Measurements from ENCODE around the gene MIGA2.
"Not testable (repeated sequence)": the region's sequence is repeated elsewhere in the genome, so short reads cannot be mapped to it uniquely, and the experiment has no call there.

Gene MIGA2

GRCh38 chr9:129001504-129002325 lies 34.7 kb upstream of the MIGA2 start:
- H3K27ac ChIP-seq: no peak overlapping the region
- no peak for DNase-seq (ENCODE audit: low read depth, low spot score)

GRCh38 chr9:129002992-129003391 lies 33.4 kb upstream of the MIGA2 start:
- no peak overlapping the region for H3K9ac ChIP-seq (ENCODE audit: insufficient read length)
- TF ChIP-seq EZH2 (IDR thresholded peaks at IDR 0.05) (no peak), FOXP2 (optimal IDR thresholded peaks at IDR 0.05; ENCODE audit: control extremely low read depth, extremely low read length, insufficient read depth) (no peak)
- DNase-seq (ENCODE audit: low read depth, low spot score): no peak

More at GRCh38 chr9:129001504-129002325, 34.7 kb upstream of the MIGA2 start:
- Histone ChIP-seq H3K36me3 (ENCODE audit: insufficient read depth, low read length) (peaks cover 83% of the 10 kb centered on the region), H3K9ac (ENCODE audit: insufficient read length) (no peak overlapping the region), H3K9me3 (ENCODE audit: low read depth, low read length) (no peaks in the 10 kb centered on the region), H3K4me3 (no peak overlapping the region)
- TF ChIP-seq EZH2 (IDR thresholded peaks at IDR 0.05) (no peak), POLR2AphosphoS5 (IDR thresholded peaks at IDR 0.05; ENCODE audit: borderline replicate concordance, low read depth, low read length) (no peak), FOXP2 (optimal IDR thresholded peaks at IDR 0.05; ENCODE audit: control extremely low read depth, extremely low read length, insufficient read depth) (no peak)

GRCh38 chr9:129004173-129004572 lies 32.3 kb upstream of the MIGA2 start:
- not testable (repeated sequence) for H3K9ac ChIP-seq (ENCODE audit: insufficient read length); H3K9me3 ChIP-seq (ENCODE audit: low read depth, low read length); H3K27ac ChIP-seq; H3K4me3 ChIP-seq; DNase-seq (ENCODE audit: low read depth, low spot score)
- peaks cover 76% of the 10 kb centered on the region for H3K36me3 ChIP-seq (ENCODE audit: insufficient read depth, low read length)

More at GRCh38 chr9:129002992-129003391, 33.4 kb upstream of the MIGA2 start:
- Histone ChIP-seq H3K27ac (no peak overlapping the region), H3K36me3 (ENCODE audit: insufficient read depth, low read length) (peaks cover 85% of the 10 kb centered on the region), H3K9me3 (ENCODE audit: low read depth, low read length) (no peaks in the 10 kb centered on the region), H3K4me3 (no peak overlapping the region)

- Histone ChIP-seq H3K9me3 (ENCODE audit: low read depth, low read length) (no peaks in the 10 kb centered on the region), H3K27ac (no peak overlapping the region), H3K4me3 (no peak overlapping the region), H3K36me3 (ENCODE audit: insufficient read depth, low read length) (peaks cover 64% of the 10 kb centered on the region), H3K9ac (ENCODE audit: insufficient read length) (no peak overlapping the region)
- no peak for DNase-seq (ENCODE audit: low read depth, low spot score)
- TF ChIP-seq POLR2AphosphoS5 (IDR thresholded peaks at IDR 0.05; ENCODE audit: borderline replicate concordance, low read depth, low read length) (no peak), FOXP2 (optimal IDR thresholded peaks at IDR 0.05; ENCODE audit: control extremely low read depth, extremely low read length, insufficient read depth) (no peak), EZH2 (IDR thresholded peaks at IDR 0.05) (no peak)
Measured at GRCh38 chr9:129005336-129005997, 31.0 kb upstream of the MIGA2 start.

GRCh38 chr9:129006328-129007034 lies 29.9 kb upstream of the MIGA2 start:
- TF ChIP-seq FOXP2 (optimal IDR thresholded peaks at IDR 0.05; ENCODE audit: control extremely low read depth, extremely low read length, insufficient read depth): no peak
- TF ChIP-seq EZH2 (IDR thresholded peaks at IDR 0.05): no peak
- TF ChIP-seq POLR2AphosphoS5 (IDR thresholded peaks at IDR 0.05; ENCODE audit: borderline replicate concordance, low read depth, low read length): no peak; the same call in 1 of the 2 replicates
- Histone ChIP-seq H3K9ac (ENCODE audit: insufficient read length) (no peak overlapping the region), H3K4me3 (no peak overlapping the region), H3K9me3 (ENCODE audit: low read depth, low read length) (no peaks in the 10 kb centered on the region), H3K36me3 (ENCODE audit: insufficient read depth, low read length) (peaks cover 57% of the 10 kb centered on the region), H3K27ac (no peak overlapping the region)
- DNase-seq (ENCODE audit: low read depth, low spot score): peak; percentile 8

GRCh38 chr9:129007035-129007765 lies 29.2 kb upstream of the MIGA2 start:
- Histone ChIP-seq H3K36me3 (ENCODE audit: insufficient read depth, low read length) (peaks cover 50% of the 10 kb centered on the region), H3K4me3 (no peak overlapping the region), H3K9ac (ENCODE audit: insufficient read length) (no peak overlapping the region), H3K9me3 (ENCODE audit: low read depth, low read length) (no peaks in the 10 kb centered on the region), H3K27ac (no peak overlapping the region)
- TF ChIP-seq EZH2 (IDR thresholded peaks at IDR 0.05): no peak
- no peak for TF ChIP-seq POLR2AphosphoS5 (IDR thresholded peaks at IDR 0.05; ENCODE audit: borderline replicate concordance, low read depth, low read length)
- TF ChIP-seq FOXP2 (optimal IDR thresholded peaks at IDR 0.05; ENCODE audit: control extremely low read depth, extremely low read length, insufficient read depth): no peak
- DNase-seq (ENCODE audit: low read depth, low spot score): no peak

GRCh38 chr9:129007766-129008468 lies 28.5 kb upstream of the MIGA2 start:
- Histone ChIP-seq H3K9ac (ENCODE audit: insufficient read length) (no peak overlapping the region), H3K4me3 (no peak overlapping the region), H3K27ac (no peak overlapping the region), H3K36me3 (ENCODE audit: insufficient read depth, low read length) (peaks cover 43% of the 10 kb centered on the region), H3K9me3 (ENCODE audit: low read depth, low read length) (no peaks in the 10 kb centered on the region)
- no peak for TF ChIP-seq EZH2 (IDR thresholded peaks at IDR 0.05)
- no peak for TF ChIP-seq POLR2AphosphoS5 (IDR thresholded peaks at IDR 0.05; ENCODE audit: borderline replicate concordance, low read depth, low read length)
- no peak for TF ChIP-seq FOXP2 (optimal IDR thresholded peaks at IDR 0.05; ENCODE audit: control extremely low read depth, extremely low read length, insufficient read depth)
- DNase-seq (ENCODE audit: low read depth, low spot score): no peak

Data from SK-N-MC (cell line).